Fibroblast of skin of right quadriceps (primary cell): ENCODE results near the gene NOL11.
"Not testable (repeated sequence)": the region's sequence is repeated elsewhere in the genome, so short reads cannot be mapped to it uniquely, and the experiment has no call there.

Experiments
- DNase-seq: peaks from one replicate; pipeline ENCODE4 v3.0.0-alpha.2; 2013

NOL11 gene

DNA sequence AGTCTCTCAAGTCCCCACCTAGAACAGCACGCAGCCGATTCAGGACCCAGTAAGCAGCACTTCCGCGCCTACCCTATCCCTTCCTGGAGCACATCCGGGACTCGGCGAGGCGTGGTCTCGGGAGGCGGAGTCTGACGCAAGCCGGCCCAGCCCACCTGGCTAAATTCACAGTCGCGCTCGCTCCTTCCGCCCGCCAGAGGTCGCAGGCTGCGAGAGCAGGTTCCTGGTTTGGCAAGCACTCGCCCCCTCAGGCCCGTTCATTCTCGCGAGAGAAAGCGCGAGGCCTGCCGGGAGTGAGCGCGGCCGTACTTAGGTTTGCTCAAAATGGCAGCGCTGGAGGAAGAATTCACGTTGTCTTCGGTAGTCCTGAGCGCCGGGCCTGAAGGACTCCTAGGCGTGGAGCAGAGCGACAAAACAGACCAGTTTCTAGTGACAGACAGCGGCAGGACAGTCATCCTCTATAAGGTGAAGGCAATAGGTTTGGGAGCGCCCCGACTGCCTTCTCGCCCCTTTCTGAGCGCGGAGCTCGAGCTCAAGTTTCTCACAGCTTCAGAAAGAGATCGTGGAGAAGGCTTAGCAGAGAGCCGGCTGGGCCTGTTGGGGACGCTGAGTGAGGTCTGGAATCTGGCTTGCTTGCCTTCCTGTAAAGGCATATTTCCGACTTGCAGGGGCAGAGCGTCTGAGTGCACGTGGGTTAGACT, at the start of gene NOL11:
NOL11 (plus strand) TSS at position 313 of the 701 bp plus-strand sequence; CDS start at position 325, 12 bp downstream.
- peak; percentile 98 for DNase-seq

DNA sequence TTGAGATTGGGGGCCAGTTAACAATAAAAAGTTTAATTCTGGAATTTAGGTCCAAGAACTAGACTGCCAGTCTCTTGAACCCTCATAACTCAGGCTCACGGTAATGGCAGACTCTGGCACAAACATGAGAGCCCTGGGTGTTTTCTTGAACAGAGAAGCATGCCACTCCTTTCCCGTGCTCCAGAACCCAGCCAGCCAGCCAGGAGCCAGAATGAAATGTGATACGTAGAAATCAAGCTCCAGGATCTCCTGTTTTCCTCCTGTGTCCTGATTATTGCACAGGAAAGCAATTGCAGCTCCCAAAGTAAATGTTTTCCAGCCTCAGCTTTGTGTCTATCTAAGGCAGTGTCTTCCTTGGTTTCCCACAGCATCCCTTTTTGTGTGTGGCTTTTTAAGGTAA, 46.2 kb upstream of the NOL11 start:
- DNase-seq: no peak

- no peak for DNase-seq
Observed at GRCh38 chr17:67672592-67673335, 45.0 kb upstream of the NOL11 start.

DNA sequence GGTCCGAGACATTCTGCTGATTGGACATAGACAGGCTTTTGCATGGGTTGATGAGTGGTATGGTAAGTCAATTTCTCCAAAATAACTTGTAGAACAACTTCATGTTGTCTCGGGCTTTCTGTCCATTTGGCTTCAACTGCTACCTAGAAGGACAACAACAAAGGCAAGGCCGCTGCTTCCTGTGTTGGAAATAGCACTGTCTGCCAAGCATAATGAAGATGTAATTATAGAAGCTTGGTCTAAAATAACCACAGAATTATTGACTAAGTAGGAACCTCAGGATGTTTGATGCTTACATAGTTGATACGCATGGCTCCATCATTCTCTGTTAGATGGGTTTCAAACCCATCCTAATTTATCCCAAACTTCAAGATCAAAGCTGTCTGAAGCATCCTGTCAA, 42.3 kb upstream of the NOL11 start:
- DNase-seq: no peak

DNA sequence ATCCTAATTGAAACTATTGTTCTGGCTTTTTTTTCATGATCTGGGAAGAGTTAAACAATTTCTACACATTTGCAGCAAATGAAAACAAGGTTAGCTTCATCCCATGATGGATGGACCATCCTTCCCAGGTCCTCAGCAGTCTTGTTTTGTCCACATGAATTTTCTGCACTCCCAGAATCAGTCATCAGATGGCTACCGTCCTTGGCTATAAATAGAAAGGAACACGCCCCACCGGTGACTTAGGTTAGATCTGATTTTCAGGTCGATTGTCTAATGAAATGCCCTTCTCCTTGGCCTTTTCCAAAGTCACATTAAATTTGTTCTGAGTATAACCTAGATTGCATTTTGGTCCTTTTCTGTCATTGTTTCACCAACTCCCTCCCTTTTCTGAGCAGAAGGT, 41.4 kb upstream of the NOL11 start:
- no peak for DNase-seq

- no peak for DNase-seq
Observed at GRCh38 chr17:67678414-67678813, 39.3 kb upstream of the NOL11 start.

- no peak for DNase-seq
Observed at GRCh38 chr17:67679225-67679624, 38.5 kb upstream of the NOL11 start.

- no peak for DNase-seq
Observed at GRCh38 chr17:67679721-67680120, 38.0 kb upstream of the NOL11 start.

GRCh38 chr17:67680445-67681224, 37.1 kb upstream of the NOL11 start:
- DNase-seq: no peak

GRCh38 chr17:67682196-67682595, 35.5 kb upstream of the NOL11 start:
- DNase-seq: no peak

DNA sequence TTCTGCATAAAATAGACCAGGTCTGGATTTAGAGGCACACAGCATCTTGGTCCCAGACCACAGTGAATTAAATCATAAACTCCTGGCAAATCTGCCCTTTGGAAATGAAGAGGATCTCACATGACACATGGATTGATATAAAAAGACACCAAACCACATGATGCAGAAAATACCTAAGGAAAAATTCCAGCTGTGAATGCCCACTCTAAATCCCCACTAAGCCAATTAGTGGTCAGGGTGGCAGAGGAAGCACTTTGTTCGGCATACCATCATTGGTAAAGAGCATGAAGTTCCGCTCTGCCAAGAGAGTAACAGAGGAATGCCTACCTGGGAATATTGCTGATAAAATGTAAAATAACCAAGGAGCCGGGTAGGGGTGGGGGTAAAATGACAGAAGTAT, 32.4 kb upstream of the NOL11 start:
- no peak for DNase-seq

- no peak for DNase-seq
Observed at GRCh38 chr17:67686241-67686640, 31.5 kb upstream of the NOL11 start.

GRCh38 chr17:67687511-67687910, 30.2 kb upstream of the NOL11 start:
- DNase-seq: no peak

DNA sequence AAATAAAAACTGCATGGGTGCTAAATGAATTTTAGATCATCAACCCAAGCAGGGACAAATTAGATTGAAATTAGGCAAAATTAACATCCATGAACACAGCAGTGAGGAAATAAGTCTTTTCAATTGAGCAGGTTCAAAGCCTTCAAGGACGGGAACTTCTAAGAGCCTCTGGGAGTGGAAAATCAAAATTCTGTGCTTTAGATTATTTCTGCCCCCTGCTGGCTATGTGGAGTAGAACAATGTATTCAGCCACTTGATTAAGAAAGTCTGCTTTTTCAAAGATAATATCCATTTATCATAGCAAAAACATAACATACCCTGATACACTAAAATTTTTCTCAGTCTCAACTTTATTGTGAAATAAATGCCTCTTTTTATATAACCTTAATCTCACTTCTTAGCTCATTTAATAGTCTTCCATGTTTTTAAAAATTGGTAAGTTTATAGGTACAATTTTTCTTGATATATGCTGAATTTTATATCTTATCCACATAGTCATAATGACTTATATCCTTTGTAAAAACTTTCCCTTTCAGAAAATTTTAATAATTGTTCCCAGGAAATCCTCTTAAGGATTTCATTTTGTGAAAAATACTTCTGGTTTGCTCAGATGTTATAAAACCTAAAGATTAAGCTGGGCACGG, 28.1 kb upstream of the NOL11 start:
- DNase-seq: peak; percentile 58

- no peak for DNase-seq
Observed at GRCh38 chr17:67693811-67694210, 23.9 kb upstream of the NOL11 start.

- no peak for DNase-seq
Observed at GRCh38 chr17:67696347-67696746, 21.4 kb upstream of the NOL11 start.

DNA sequence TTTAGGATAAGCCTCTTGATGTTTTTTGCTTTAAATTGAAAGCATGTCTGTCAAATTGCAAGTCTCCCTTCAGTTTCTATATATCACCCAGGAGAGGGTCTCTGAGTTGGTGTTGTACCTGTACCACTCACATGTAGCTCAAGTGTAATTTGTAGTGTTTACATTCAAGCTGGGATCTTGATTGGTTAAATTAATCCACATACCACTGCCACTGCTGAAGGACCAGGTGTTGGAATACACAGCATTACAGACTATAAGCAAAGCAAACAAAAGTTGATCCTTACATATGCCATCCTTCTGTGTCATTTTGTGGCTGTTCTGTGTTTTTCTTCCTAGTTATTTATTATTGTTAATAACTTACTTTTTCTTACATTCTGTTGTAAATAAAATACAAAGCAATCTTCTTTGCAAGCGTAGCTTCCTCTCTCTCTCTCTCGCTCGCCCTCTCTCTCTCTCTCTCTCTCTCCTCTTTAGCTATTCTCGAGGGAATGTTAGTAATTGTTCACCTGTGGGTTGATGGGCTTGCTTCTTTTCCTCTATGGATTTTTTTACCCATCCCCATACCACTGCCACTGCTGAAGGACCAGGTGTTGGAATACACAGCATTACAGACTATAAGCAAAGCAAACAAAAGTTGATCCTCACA, 20.8 kb upstream of the NOL11 start:
- DNase-seq: no peak

GRCh38 chr17:67700037-67700724, 17.6 kb upstream of the NOL11 start:
- no peak for DNase-seq

GRCh38 chr17:67700725-67701119, 17.0 kb upstream of the NOL11 start:
- no peak for DNase-seq

DNA sequence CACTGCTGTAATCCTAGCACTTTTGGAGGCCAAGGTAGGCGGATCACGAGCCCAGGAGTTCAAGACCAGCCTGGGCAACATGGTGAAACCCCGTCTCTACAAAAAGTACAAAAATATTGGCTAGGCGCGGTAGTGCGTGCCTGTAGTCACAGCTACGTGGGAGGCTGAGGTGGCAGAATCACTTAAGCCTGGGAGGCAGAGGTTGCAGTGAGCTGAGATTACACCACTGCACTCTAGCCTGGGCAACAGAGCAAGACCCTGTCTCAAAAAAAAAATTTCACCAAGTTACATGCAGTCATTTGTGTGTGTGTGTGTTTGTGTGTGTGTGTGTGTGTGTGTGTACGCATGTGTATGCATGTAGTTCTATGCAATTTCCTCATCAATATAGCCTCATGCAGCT, 14.9 kb upstream of the NOL11 start:
- DNase-seq: not testable (repeated sequence)

DNA sequence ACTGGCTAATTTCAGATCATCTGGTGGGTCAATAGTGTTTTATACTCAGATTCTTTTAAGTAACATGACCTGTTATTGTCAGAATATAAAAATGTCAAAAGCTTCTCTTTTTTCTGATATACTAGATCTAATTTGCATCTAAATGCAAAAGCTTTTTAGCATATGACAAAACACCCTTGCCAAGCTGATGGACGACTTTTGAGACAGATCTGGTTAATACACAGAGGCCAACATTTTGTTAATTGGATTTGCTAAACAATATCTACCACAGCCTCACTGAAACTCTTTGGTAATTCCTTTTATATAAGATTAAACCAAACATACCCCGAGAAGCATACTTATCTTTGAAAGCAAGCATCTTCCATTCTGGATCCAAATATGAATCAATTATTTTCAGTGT, 10.3 kb upstream of the NOL11 start:
- no peak for DNase-seq

DNA sequence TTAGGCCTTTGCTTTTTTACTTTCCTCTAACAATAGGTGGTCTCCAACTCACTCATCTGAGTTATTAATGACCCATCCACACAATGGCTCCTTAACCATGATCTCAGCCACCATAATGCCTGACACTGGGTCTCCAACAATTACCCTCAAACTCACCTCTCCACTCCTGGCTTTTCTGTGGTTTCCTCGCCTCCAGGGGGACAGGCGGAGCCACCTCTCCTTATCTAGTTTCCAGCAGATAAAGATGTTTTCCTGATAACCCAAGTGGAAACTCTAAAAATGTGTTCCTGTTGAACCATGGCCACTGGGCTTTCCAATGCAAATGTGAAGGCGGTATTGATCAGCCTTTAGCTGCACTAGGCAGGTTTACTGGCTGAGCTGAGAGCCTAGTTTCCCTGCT, 9.4 kb upstream of the NOL11 start:
- DNase-seq: no peak
